Stimulated activated CD4-positive, alpha-beta T cell treated with anti-CD3 and anti-CD28 coated beads, Interleukin-4, amount 100 ng/mL, for 4 hours (primary cell): ENCODE measurements around the gene DDC.

ENCODE experiments used
- DNase-seq, 2 experiments: peaks; one replicate each; pipeline ENCODE4 v3.0.0-alpha.2; 2020

DDC gene

DNA sequence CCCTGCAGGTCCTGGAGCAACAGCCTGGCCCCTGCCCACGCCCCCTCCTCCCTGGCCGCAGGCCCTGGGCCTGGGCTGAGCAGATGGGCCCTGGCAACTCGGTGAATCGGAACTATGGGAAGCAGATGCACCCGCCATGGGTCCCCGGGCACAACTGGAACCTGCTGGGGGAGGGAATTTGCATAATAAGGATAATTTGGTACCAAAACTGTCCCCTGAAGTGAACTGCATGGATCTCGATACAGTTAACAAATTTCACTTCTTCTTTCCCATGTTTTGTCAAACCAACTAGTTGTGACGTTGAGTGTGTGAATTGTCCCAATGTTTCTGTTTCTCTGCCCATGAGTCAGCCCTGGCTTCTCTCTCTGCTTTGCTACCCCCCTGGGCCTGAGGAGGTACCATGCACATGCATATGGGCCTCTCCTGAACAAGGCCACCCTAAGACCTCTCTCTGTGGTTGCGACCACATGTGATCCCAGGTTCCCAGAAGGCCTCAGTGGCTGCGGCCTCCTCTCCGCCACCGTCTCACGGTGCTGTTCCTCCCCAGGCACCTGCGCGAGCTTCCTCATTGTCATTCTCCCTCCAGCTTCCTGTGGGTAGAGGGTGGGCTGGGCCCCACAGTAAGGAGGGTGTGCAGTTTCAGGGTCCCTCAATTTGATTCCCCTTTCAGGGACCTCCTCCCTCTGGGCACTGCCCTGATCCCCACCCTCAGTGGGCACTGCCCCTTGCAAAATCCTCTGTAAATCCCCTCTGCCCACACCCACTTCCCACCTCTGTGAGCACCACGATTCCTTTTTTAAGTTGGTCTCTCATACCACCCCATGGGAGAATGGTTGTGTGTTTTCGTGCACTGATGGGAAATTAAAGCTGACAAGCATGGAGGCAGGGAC is 155.1 kb downstream of the DDC start:
- DNase-seq: no peak
